Measurements from ENCODE around the gene PISD.

GRCh38 chr22:31625661-31626426 is 36.2 kb downstream of the PISD start:
- no peak for TF ChIP-seq CTCF (IDR thresholded peaks at IDR 0.05)
- TF ChIP-seq POLR2A (IDR thresholded peaks at IDR 0.05) = no peak

Data from Peyer's patch (tissue), 4 donors.